Activated CD4-positive, alpha-beta T cell treated with anti-CD3 and anti-CD28 coated beads, Interleukin-2, amount 10 ng/mL, durations not matched to agents 7 days and 5 days (primary cell): ENCODE results near the gene FARS2. TPM values are rescaled to one million over a fixed set of nuclear protein-coding genes. Genes with fewer than 3 reads are reported as not detected.

Experiments used
- CTCF ChIA-PET: fragments of 350-600 bp; sonication (Branson Sonifier 250); formaldehyde crosslinking; loops from one replicate; lab custom pipeline; 2021; ENCODE audit warnings: antibody characterized with exemption; lab: Charles Lee
- POLR2A ChIA-PET: fragments of 350-600 bp; sonication (Branson Sonifier 250); formaldehyde crosslinking; loops from one replicate; lab custom pipeline; 2021; ENCODE audit warnings: antibody characterized with exemption; lab: Charles Lee
- DNase-seq: peaks from one replicate; pipeline ENCODE4 v3.0.0-alpha.2; 2020
- H3K27ac Mint-ChIP-seq: one replicate; pipeline ENCODE4 v1.8.0; 2021; ENCODE audit warnings: mild to moderate bottlenecking, moderate library complexity, mixed read lengths
- H3K27me3 Mint-ChIP-seq: one replicate; pipeline ENCODE4 v1.8.0; 2021; ENCODE audit warnings: mixed read lengths
- H3K36me3 Mint-ChIP-seq: one replicate; pipeline ENCODE4 v1.8.0; 2021; ENCODE audit warnings: low read depth, mixed read lengths
- H3K4me1 Mint-ChIP-seq: one replicate; pipeline ENCODE4 v1.8.0; 2021; ENCODE audit warnings: mixed read lengths
- H3K4me3 Mint-ChIP-seq: one replicate; pipeline ENCODE4 v1.8.0; 2021; ENCODE audit warnings: mild to moderate bottlenecking, moderate library complexity, mixed read lengths
- H3K9me3 Mint-ChIP-seq: one replicate; pipeline ENCODE4 v1.8.0; 2021; ENCODE audit warnings: mixed read lengths
- total RNA-seq, 2 experiments: library from RNA; stranded (reverse); gene quantifications; one replicate each; pipeline ENCODE4 v1.2.3, GENCODE V29; 2021

Gene FARS2
- total RNA-seq, 2 experiments from 2014 or later, result 17.2 to 17.5 TPM

- H3K4me3 Mint-ChIP-seq, result no peak overlapping the region
- no peaks in the 10 kb centered on the region for H3K27me3 Mint-ChIP-seq
- H3K27ac Mint-ChIP-seq, result no peak overlapping the region
- no peak for DNase-seq
- no peaks in the 10 kb centered on the region for H3K9me3 Mint-ChIP-seq
- POLR2A ChIA-PET, result no interaction called here
- peaks cover 18% of the 10 kb centered on the region for H3K4me1 Mint-ChIP-seq
- CTCF ChIA-PET, result interaction anchor here (0.5 to 1.1 kb wide), 2 partner anchors 27 to 238 kb away, joined by 3 to 6 read pairs; no protein-coding TSS in a partner anchor
- H3K36me3 Mint-ChIP-seq, result peaks cover 3% of the 10 kb centered on the region
Measured at GRCh38 chr6:5497896-5498578, 236.7 kb downstream of the FARS2 start.

GRCh38 chr6:5498579-5498899 lies 237.2 kb downstream of the FARS2 start:
- H3K36me3 Mint-ChIP-seq, result peaks cover 3% of the 10 kb centered on the region
- CTCF ChIA-PET, result interaction anchor here (1.1 kb wide), 1 partner anchor 27 kb away, joined by 3 read pairs; no protein-coding TSS in a partner anchor

GRCh38 chr6:5499644-5500306 lies 238.5 kb downstream of the FARS2 start:
- H3K9me3 Mint-ChIP-seq, result no peaks in the 10 kb centered on the region
- ChIA-PET CTCF (no interaction called here), POLR2A (no interaction called here)
- peaks cover 3% of the 10 kb centered on the region for H3K36me3 Mint-ChIP-seq
- H3K27me3 Mint-ChIP-seq, result no peaks in the 10 kb centered on the region
- no peak overlapping the region for H3K4me3 Mint-ChIP-seq
- H3K27ac Mint-ChIP-seq, result no peak overlapping the region
- H3K4me1 Mint-ChIP-seq, result peaks cover 18% of the 10 kb centered on the region
- no peak for DNase-seq

More at GRCh38 chr6:5498579-5498899, 237.2 kb downstream of the FARS2 start:
- no peaks in the 10 kb centered on the region for H3K9me3 Mint-ChIP-seq
- H3K27ac Mint-ChIP-seq, result no peak overlapping the region
- H3K27me3 Mint-ChIP-seq, result no peaks in the 10 kb centered on the region
- DNase-seq, result no peak
- peaks cover 18% of the 10 kb centered on the region for H3K4me1 Mint-ChIP-seq
- no peak overlapping the region for H3K4me3 Mint-ChIP-seq
- POLR2A ChIA-PET, result no interaction called here

- peaks cover 5% of the 10 kb centered on the region for H3K36me3 Mint-ChIP-seq
- no peak overlapping the region for H3K4me3 Mint-ChIP-seq
- H3K27ac Mint-ChIP-seq, result peak overlapping the region; percentile 65
- no peak for DNase-seq
- H3K9me3 Mint-ChIP-seq, result no peaks in the 10 kb centered on the region
- ChIA-PET POLR2A (no interaction called here), CTCF (interaction anchor here (1.5 kb wide), 1 partner anchor 9 kb away, joined by 4 read pairs; no protein-coding TSS in a partner anchor)
- H3K4me1 Mint-ChIP-seq, result peaks cover 29% of the 10 kb centered on the region
- H3K27me3 Mint-ChIP-seq, result no peaks in the 10 kb centered on the region
Measured at GRCh38 chr6:5501837-5502236, 240.5 kb downstream of the FARS2 start.

GRCh38 chr6:5504078-5504477 lies 242.8 kb downstream of the FARS2 start:
- peaks cover 4% of the 10 kb centered on the region for H3K36me3 Mint-ChIP-seq

GRCh38 chr6:5506149-5506548 lies 244.8 kb downstream of the FARS2 start:
- H3K9me3 Mint-ChIP-seq, result no peaks in the 10 kb centered on the region
- H3K4me3 Mint-ChIP-seq, result no peak overlapping the region
- DNase-seq, result no peak
- H3K36me3 Mint-ChIP-seq, result peaks cover 2% of the 10 kb centered on the region
- no peaks in the 10 kb centered on the region for H3K27me3 Mint-ChIP-seq
- H3K4me1 Mint-ChIP-seq, result peaks cover 22% of the 10 kb centered on the region
- POLR2A ChIA-PET, result no interaction called here
- CTCF ChIA-PET, result interaction anchor here (0.6 to 1.3 kb wide), 4 partner anchors 15 to 1322 kb away, joined by 3 to 5 read pairs (median 4); no protein-coding TSS in a partner anchor
- H3K27ac Mint-ChIP-seq, result peak overlapping the region; percentile 77

More at GRCh38 chr6:5504078-5504477, 242.8 kb downstream of the FARS2 start:
- Mint-ChIP-seq H3K4me1 (peaks cover 37% of the 10 kb centered on the region), H3K27ac (no peak overlapping the region), H3K4me3 (no peak overlapping the region), H3K9me3 (no peaks in the 10 kb centered on the region), H3K27me3 (no peaks in the 10 kb centered on the region)
- no peak for DNase-seq
- CTCF ChIA-PET, result interaction anchor here (1.3 kb wide), 1 partner anchor 15 kb away, joined by 3 read pairs; no protein-coding TSS in a partner anchor
- POLR2A ChIA-PET, result no interaction called here

GRCh38 chr6:5506597-5506996 lies 245.3 kb downstream of the FARS2 start:
- CTCF ChIA-PET, result interaction anchor here (0.6 to 1.3 kb wide), 4 partner anchors 10 to 580 kb away, joined by 3 to 5 read pairs (median 4); no protein-coding TSS in a partner anchor

GRCh38 chr6:5507131-5507681 lies 245.9 kb downstream of the FARS2 start:
- Mint-ChIP-seq H3K36me3 (peaks cover 2% of the 10 kb centered on the region), H3K4me3 (peak overlapping the region; percentile 14), H3K4me1 (peaks cover 22% of the 10 kb centered on the region), H3K27ac (peak overlapping the region; percentile 77), H3K27me3 (no peaks in the 10 kb centered on the region), H3K9me3 (no peaks in the 10 kb centered on the region)
- CTCF ChIA-PET, result interaction anchor here (0.7 to 1.3 kb wide), 4 partner anchors 10 to 20 kb away, joined by 3 to 5 read pairs (median 4); no protein-coding TSS in a partner anchor
- POLR2A ChIA-PET, result no interaction called here
- peak; percentile 31 for DNase-seq

More at GRCh38 chr6:5506597-5506996, 245.3 kb downstream of the FARS2 start:
- Mint-ChIP-seq H3K27me3 (no peaks in the 10 kb centered on the region), H3K27ac (peak overlapping the region; percentile 77), H3K9me3 (no peaks in the 10 kb centered on the region), H3K4me3 (peak overlapping the region; percentile 14), H3K36me3 (peaks cover 2% of the 10 kb centered on the region), H3K4me1 (peaks cover 22% of the 10 kb centered on the region)
- DNase-seq, result no peak
- POLR2A ChIA-PET, result no interaction called here

GRCh38 chr6:5509106-5509505 lies 247.8 kb downstream of the FARS2 start:
- H3K4me3 Mint-ChIP-seq, result no peak overlapping the region
- H3K36me3 Mint-ChIP-seq, result peaks cover 2% of the 10 kb centered on the region
- POLR2A ChIA-PET, result no interaction called here
- no peak overlapping the region for H3K27ac Mint-ChIP-seq
- H3K4me1 Mint-ChIP-seq, result peaks cover 22% of the 10 kb centered on the region
- DNase-seq, result no peak
- H3K27me3 Mint-ChIP-seq, result no peaks in the 10 kb centered on the region
- CTCF ChIA-PET, result interaction anchor here (1.3 to 1.7 kb wide), 2 partner anchors 16 to 38 kb away, joined by 3 to 4 read pairs; no protein-coding TSS in a partner anchor
- no peaks in the 10 kb centered on the region for H3K9me3 Mint-ChIP-seq

GRCh38 chr6:5510331-5511133 lies 249.2 kb downstream of the FARS2 start:
- Mint-ChIP-seq H3K4me1 (peaks cover 22% of the 10 kb centered on the region), H3K27me3 (no peaks in the 10 kb centered on the region), H3K36me3 (no peaks in the 10 kb centered on the region), H3K27ac (no peak overlapping the region), H3K4me3 (no peak overlapping the region), H3K9me3 (no peaks in the 10 kb centered on the region)
- POLR2A ChIA-PET, result interaction anchor here (0.6 kb wide), 1 partner anchor 73 kb away, joined by 4 read pairs; no protein-coding TSS in a partner anchor
- CTCF ChIA-PET, result interaction anchor here (1.0 to 1.1 kb wide), 2 partner anchors 9 to 24 kb away, joined by 3 to 4 read pairs; no protein-coding TSS in a partner anchor
- DNase-seq, result no peak

GRCh38 chr6:5511954-5512353 lies 250.6 kb downstream of the FARS2 start:
- no peaks in the 10 kb centered on the region for H3K36me3 Mint-ChIP-seq
- H3K27me3 Mint-ChIP-seq, result no peaks in the 10 kb centered on the region
- CTCF ChIA-PET, result no interaction called here

GRCh38 chr6:5512422-5512821 lies 251.1 kb downstream of the FARS2 start:
- Mint-ChIP-seq H3K36me3 (no peaks in the 10 kb centered on the region), H3K9me3 (no peaks in the 10 kb centered on the region), H3K4me1 (peaks cover 12% of the 10 kb centered on the region), H3K27me3 (no peaks in the 10 kb centered on the region), H3K4me3 (no peak overlapping the region), H3K27ac (no peak overlapping the region)
- ChIA-PET CTCF (no interaction called here), POLR2A (no interaction called here)
- DNase-seq, result no peak

More at GRCh38 chr6:5511954-5512353, 250.6 kb downstream of the FARS2 start:
- Mint-ChIP-seq H3K9me3 (no peaks in the 10 kb centered on the region), H3K4me3 (no peak overlapping the region), H3K27ac (no peak overlapping the region), H3K4me1 (peaks cover 16% of the 10 kb centered on the region)
- no peak for DNase-seq
- POLR2A ChIA-PET, result no interaction called here
